Upper lobe of left lung (tissue), 6 donors: Measurements from ENCODE around the gene GMDS. TPM values are rescaled to one million over a fixed set of nuclear protein-coding genes. Genes with fewer than 3 reads are reported as not detected.

Experiments
- ATAC-seq, 2 donors: fragments of 200-7000 bp; cut with Tn5 transposase; one replicate each; pipeline ENCODE4 v1.9.1; 2022; ENCODE audit warnings: mild to moderate bottlenecking in 2 of 2, moderate library complexity in 2 of 2; ENCODE audit not compliant: low FRiP score in 2 of 2
- DNase-seq, 2 donors: peaks; one replicate each; pipeline ENCODE4 v3.0.0-alpha.2; 2019 to 2020
- H3K27ac ChIP-seq, 4 donors: fragments of 200-600 bp; sonication (generic); one replicate each; pipeline ENCODE4 v1.5.1; 2016 to 2019
- H3K27me3 ChIP-seq, 4 donors: fragments of 200-600 bp; sonication (generic); one replicate each; pipeline ENCODE4 v1.5.1; 2017 to 2019
- H3K36me3 ChIP-seq, 4 donors: fragments of 200-600 bp; sonication (generic); one replicate each; pipeline ENCODE4 v1.5.1; 2016 to 2019
- H3K4me1 ChIP-seq, 4 donors: fragments of 200-600 bp; sonication (generic); one replicate each; pipeline ENCODE4 v1.5.1; 2018 to 2019
- H3K4me3 ChIP-seq, 4 donors: fragments of 200-600 bp; sonication (generic); one replicate each; pipeline ENCODE4 v1.5.1; 2017 to 2019; ENCODE audit warnings: mild to moderate bottlenecking in 2 of 4, moderate library complexity in 1 of 4
- H3K9me3 ChIP-seq, 4 donors: fragments of 200-600 bp; sonication (generic); one replicate each; pipeline ENCODE4 v1.5.1; 2018 to 2019
- EP300 ChIP-seq, 4 donors: sonication (generic); formaldehyde crosslinking; IDR thresholded peaks; one replicate each; pipeline ENCODE4 v1.5.1; 2017; ENCODE audit warnings: antibody characterized with exemption in 4 of 4, control low read depth in 2 of 4
- POLR2A ChIP-seq, 4 donors: fragments of 450-650 bp; IDR thresholded peaks; one replicate each; pipeline ENCODE4 v1.5.1; 2016 to 2017; ENCODE audit warnings: antibody characterized with exemption in 4 of 4, mild to moderate bottlenecking in 2 of 4
- POLR2AphosphoS5 ChIP-seq, 2 donors: sonication (generic); formaldehyde crosslinking; IDR thresholded peaks; one replicate each; pipeline ENCODE4 v1.5.1; 2017; ENCODE audit warnings: antibody characterized with exemption in 2 of 2
- WGBS, 2 donors: methylation state at CpG; one replicate each; pipeline ENCODE4 v1.1.5; 2017 to 2018; 5-methylcytosine and 5-hydroxymethylcytosine counted together
- total RNA-seq, 6 donors: library from RNA; depleted of rRNA in 4 of 6; stranded (reverse); fragments of >200 nt in 4 of 6; gene quantifications; one replicate each; pipeline versions ENCODE4 v1.1.0 to v1.2.1, GENCODE V29; 2016 to 2021
- TF ChIP-seq, protein P1 (sequence below), 6 experiments: fragments of 450-650 bp in 4 of 6; fragments of 200-600 bp in 2 of 6; sonication (generic) in 2 of 6; IDR thresholded peaks; one replicate each; pipeline ENCODE4 v1.5.1; 2016 to 2019; ENCODE audit warnings: antibody characterized with exemption in 6 of 6
- donor health status: DM: no; HTN: no; CAD: no; lungs with moderate emphysema.
- donor health status: DM: no; HTN: yes; CAD: no; lungs with severe emphysema.

The GMDS gene
- total RNA-seq, 6 donors from 2014 or later = 7.6 to 17.8 (median 14.1) TPM

- 73 to 77% methylated on average over 5 of the region's 5 CpGs for WGBS, 2 donors
- no peak for DNase-seq
- TF ChIP-seq, protein P1, sequence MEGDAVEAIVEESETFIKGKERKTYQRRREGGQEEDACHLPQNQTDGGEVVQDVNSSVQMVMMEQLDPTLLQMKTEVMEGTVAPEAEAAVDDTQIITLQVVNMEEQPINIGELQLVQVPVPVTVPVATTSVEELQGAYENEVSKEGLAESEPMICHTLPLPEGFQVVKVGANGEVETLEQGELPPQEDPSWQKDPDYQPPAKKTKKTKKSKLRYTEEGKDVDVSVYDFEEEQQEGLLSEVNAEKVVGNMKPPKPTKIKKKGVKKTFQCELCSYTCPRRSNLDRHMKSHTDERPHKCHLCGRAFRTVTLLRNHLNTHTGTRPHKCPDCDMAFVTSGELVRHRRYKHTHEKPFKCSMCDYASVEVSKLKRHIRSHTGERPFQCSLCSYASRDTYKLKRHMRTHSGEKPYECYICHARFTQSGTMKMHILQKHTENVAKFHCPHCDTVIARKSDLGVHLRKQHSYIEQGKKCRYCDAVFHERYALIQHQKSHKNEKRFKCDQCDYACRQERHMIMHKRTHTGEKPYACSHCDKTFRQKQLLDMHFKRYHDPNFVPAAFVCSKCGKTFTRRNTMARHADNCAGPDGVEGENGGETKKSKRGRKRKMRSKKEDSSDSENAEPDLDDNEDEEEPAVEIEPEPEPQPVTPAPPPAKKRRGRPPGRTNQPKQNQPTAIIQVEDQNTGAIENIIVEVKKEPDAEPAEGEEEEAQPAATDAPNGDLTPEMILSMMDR (IDR thresholded peaks at IDR 0.05) = no peak
- TF ChIP-seq POLR2AphosphoS5 (IDR thresholded peaks at IDR 0.05) (no peak), POLR2A (IDR thresholded peaks at IDR 0.05) (no peak), EP300 (IDR thresholded peaks at IDR 0.05) (no peak)
- Histone ChIP-seq H3K4me1 (no peaks in the 10 kb centered on the region), H3K4me3 (no peak overlapping the region), H3K27me3 (no peaks in the 10 kb centered on the region), H3K27ac (no peak overlapping the region), H3K9me3 (no peaks in the 10 kb centered on the region), H3K36me3 (no peaks in the 10 kb centered on the region)
- ATAC-seq = no peak
These were observed 287.7 kb downstream of the GMDS start for GRCh38 chr6:1957746-1958145.

DNA sequence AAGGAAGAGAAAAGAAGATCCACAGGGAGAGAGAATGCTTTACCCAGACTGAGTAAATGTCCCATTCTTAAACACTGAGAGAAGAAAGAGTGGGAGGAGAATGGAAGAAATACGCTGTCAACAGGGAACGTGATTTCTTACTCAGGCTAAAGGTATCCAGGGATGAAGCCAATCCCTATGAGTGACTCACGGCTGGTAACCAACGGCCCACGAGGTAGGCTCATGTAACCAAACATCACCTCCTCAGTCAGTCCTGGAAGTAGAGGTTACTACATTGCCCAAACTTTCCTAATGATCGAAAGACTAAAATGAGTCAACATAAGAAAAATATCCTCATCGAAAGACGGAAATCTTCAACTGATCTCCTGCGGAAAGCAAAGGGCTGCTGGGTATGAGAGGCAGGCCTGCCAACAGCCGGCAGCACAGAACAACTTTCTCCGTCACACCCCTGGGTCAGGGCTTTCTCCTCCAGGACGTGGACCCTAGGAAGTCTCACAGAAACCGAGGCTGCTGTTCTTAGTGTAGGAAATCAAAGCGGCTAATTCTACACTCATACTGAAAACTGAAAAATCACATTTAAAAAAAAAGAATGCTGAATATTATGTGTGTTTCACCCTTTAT, 292.6 kb downstream of the GMDS start:
- no peaks in the 10 kb centered on the region for H3K36me3 ChIP-seq
- TF ChIP-seq, protein P1 (IDR thresholded peaks at IDR 0.05) = no peak
- TF ChIP-seq POLR2A (IDR thresholded peaks at IDR 0.05) = no peak
- no peak overlapping the region for H3K4me3 ChIP-seq
- WGBS, 2 donors = 96 to 97% methylated on average over 14 of the region's 14 CpGs
- DNase-seq (no peak), ATAC-seq (peak in 1 of 2 donors; percentile 40)
- no peaks in the 10 kb centered on the region for H3K9me3 ChIP-seq
- no peak overlapping the region for H3K27ac ChIP-seq
- no peaks in the 10 kb centered on the region for H3K27me3 ChIP-seq
- no peaks in the 10 kb centered on the region for H3K4me1 ChIP-seq

DNA sequence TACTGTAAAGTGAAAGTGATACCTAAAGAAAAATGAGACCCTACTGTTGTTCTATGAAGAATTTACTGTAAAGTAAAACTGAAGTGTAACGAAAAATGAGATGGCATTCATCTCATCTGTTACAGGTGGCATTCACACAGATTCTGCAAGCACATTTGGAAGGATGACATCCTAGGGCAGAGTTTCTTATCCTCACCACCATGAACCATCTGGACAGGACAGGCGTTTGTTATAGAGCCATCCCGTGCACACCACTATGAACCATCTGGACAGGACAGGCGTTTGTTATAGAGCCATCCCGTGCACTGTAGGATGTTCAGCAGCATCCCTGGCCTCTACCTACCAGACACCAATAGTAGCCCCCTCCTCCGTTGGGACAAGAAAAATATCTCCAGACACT, 294.8 kb downstream of the GMDS start:
- 86 to 95% methylated on average over 6 of the region's 6 CpGs for WGBS, 2 donors
- ATAC-seq (no peak), DNase-seq (no peak)
- Histone ChIP-seq H3K9me3 (no peaks in the 10 kb centered on the region), H3K4me1 (no peaks in the 10 kb centered on the region), H3K36me3 (no peaks in the 10 kb centered on the region), H3K27ac (no peak overlapping the region), H3K27me3 (no peaks in the 10 kb centered on the region), H3K4me3 (no peak overlapping the region)
- TF ChIP-seq, protein P1 (IDR thresholded peaks at IDR 0.05) = no peak
- no peak for TF ChIP-seq POLR2AphosphoS5 (IDR thresholded peaks at IDR 0.05)
- TF ChIP-seq POLR2A (IDR thresholded peaks at IDR 0.05) = no peak
- no peak for TF ChIP-seq EP300 (IDR thresholded peaks at IDR 0.05)

DNA sequence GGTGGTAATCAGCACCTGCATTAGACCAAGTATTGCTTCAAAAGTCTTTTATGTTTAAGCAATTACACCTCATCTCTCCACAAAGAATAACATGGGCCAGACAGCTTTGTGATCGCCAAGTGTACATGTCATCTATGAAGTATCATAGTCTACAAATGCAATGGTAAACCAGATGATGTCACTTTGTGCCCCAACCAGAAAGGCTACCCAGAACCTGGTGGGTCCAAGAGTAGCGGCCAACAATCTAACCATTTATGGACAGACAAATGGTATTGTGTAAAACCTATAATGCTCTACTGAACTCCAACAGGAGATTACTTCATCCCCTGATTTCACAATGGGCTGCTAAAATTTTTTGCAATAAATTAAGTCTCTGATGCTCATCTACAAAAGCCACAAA, 295.9 kb downstream of the GMDS start:
- WGBS, 2 donors = 80 to 88% methylated on average over 2 of the region's 2 CpGs
- H3K4me1 ChIP-seq = no peaks in the 10 kb centered on the region
- H3K4me3 ChIP-seq = no peak overlapping the region
- no peak for TF ChIP-seq POLR2A (IDR thresholded peaks at IDR 0.05)
- no peak for TF ChIP-seq EP300 (IDR thresholded peaks at IDR 0.05)
- TF ChIP-seq POLR2AphosphoS5 (IDR thresholded peaks at IDR 0.05) = no peak
- no peak for DNase-seq
- no peaks in the 10 kb centered on the region for H3K27me3 ChIP-seq
- no peak for ATAC-seq
- H3K9me3 ChIP-seq = no peaks in the 10 kb centered on the region
- H3K36me3 ChIP-seq = no peaks in the 10 kb centered on the region
- no peak overlapping the region for H3K27ac ChIP-seq

- TF ChIP-seq EP300 (IDR thresholded peaks at IDR 0.05) (no peak), POLR2AphosphoS5 (IDR thresholded peaks at IDR 0.05) (no peak), POLR2A (IDR thresholded peaks at IDR 0.05) (no peak)
- TF ChIP-seq, protein P1 (IDR thresholded peaks at IDR 0.05) = no peak
- ATAC-seq = no peak
- no peaks in the 10 kb centered on the region for H3K27me3 ChIP-seq
- H3K9me3 ChIP-seq = no peaks in the 10 kb centered on the region
- no peak overlapping the region for H3K4me3 ChIP-seq
- no peaks in the 10 kb centered on the region for H3K36me3 ChIP-seq
- no peak overlapping the region for H3K27ac ChIP-seq
- no peak for DNase-seq
- 97 to 98% methylated on average over 4 of the region's 4 CpGs for WGBS, 2 donors
- no peaks in the 10 kb centered on the region for H3K4me1 ChIP-seq
These were observed 297.5 kb downstream of the GMDS start for GRCh38 chr6:1947922-1948321.
